DOHH2 (cell line): Measurements from ENCODE around the gene HLCS.

Experiments used
- H3F3A ChIP-seq: fragments of 200-600 bp; sonication (generic), shearing (Covaris generic); 2 replicates; pipeline ENCODE4 v1.6.0; 2016; ENCODE audit warnings: antibody characterized with exemption, mild to moderate bottlenecking; ENCODE audit not compliant: control insufficient read depth, insufficient read depth
- H3K27ac ChIP-seq: fragments of 200-600 bp; sonication (generic); 2 replicates; pipeline ENCODE4 v1.5.1; 2014; ENCODE audit warnings: low read depth, mild to moderate bottlenecking, low read length, moderate library complexity
- H3K27me3 ChIP-seq: fragments of 200-600 bp; sonication (generic); 2 replicates; pipeline ENCODE4 v1.6.1; 2014; ENCODE audit warnings: mild to moderate bottlenecking, low read length, mixed read lengths; ENCODE audit not compliant: control insufficient read depth
- H3K36me3 ChIP-seq: fragments of 200-600 bp; sonication (generic); 2 replicates; pipeline ENCODE4 v1.6.1; 2014; ENCODE audit warnings: mild to moderate bottlenecking, low read length, moderate library complexity, mixed read lengths; ENCODE audit not compliant: control insufficient read depth
- H3K4me1 ChIP-seq: fragments of 200-600 bp; sonication (generic); 2 replicates; pipeline ENCODE4 v1.6.1; 2014; ENCODE audit warnings: mild to moderate bottlenecking, low read length, mixed read lengths; ENCODE audit not compliant: control insufficient read depth
- H3K4me2 ChIP-seq: fragments of 200-600 bp; sonication (generic); 2 replicates; pipeline ENCODE4 v1.6.0; 2014; ENCODE audit warnings: mild to moderate bottlenecking, low read length, moderate library complexity
- H3K4me3 ChIP-seq: fragments of 200-600 bp; sonication (generic); 2 replicates; pipeline ENCODE4 v1.5.1; 2014; ENCODE audit warnings: mild to moderate bottlenecking, low read length, mixed read lengths
- H3K79me2 ChIP-seq: fragments of 200-600 bp; sonication (generic); 2 replicates; pipeline ENCODE4 v1.6.1; 2014; ENCODE audit warnings: mild to moderate bottlenecking, low read length, mixed read lengths; ENCODE audit not compliant: control insufficient read depth
- H3K9me2 ChIP-seq: fragments of 200-600 bp; sonication (generic); replicated peaks from 2 replicates; pipeline ENCODE4 v1.6.1; 2014; ENCODE audit warnings: mild to moderate bottlenecking, low read length, mixed read lengths; ENCODE audit not compliant: control insufficient read depth
- H3K9me3 ChIP-seq: fragments of 200-600 bp; sonication (generic); 2 replicates; pipeline ENCODE4 v1.6.1; 2014; ENCODE audit warnings: antibody characterized with exemption, low read length, mixed read lengths; ENCODE audit not compliant: control insufficient read depth, insufficient read depth
- H4K20me1 ChIP-seq: fragments of 200-600 bp; sonication (generic); 2 replicates; pipeline ENCODE4 v1.6.0; 2014; ENCODE audit warnings: low read depth, mild to moderate bottlenecking, antibody characterized with exemption, low read length, moderate library complexity; ENCODE audit not compliant: control insufficient read depth, insufficient read depth
- CTCF ChIP-seq: fragments of 200-600 bp; sonication (generic); IDR thresholded peaks from one replicate; pipeline ENCODE4 v1.5.1; 2014; ENCODE audit warnings: antibody characterized with exemption, mild to moderate bottlenecking, low read depth, low read length; ENCODE audit not compliant: poor library complexity, severe bottlenecking
- EZH2phosphoT487 ChIP-seq: fragments of 200-600 bp; sonication (generic); IDR thresholded peaks from 2 replicates; pipeline ENCODE4 v1.6.1; 2017; ENCODE audit warnings: borderline replicate concordance, mild to moderate bottlenecking, antibody characterized with exemption, low read length, moderate library complexity, mixed read lengths

HLCS gene

GRCh38 chr21:36799869-36800268 is 166.6 kb downstream of the HLCS start:
- Histone ChIP-seq H3K4me2 (no peak overlapping the region), H3K4me1 (no peaks in the 10 kb centered on the region), H3F3A (no peaks in the 10 kb centered on the region), H3K27ac (no peak overlapping the region), H3K27me3 (no peaks in the 10 kb centered on the region), H3K9me2 (no peaks in the 10 kb centered on the region), H3K9me3 (peaks cover 10% of the 10 kb centered on the region; the same call in 1 of the 2 replicates), H4K20me1 (no peaks in the 10 kb centered on the region), H3K4me3 (no peak overlapping the region), H3K79me2 (no peaks in the 10 kb centered on the region), H3K36me3 (no peaks in the 10 kb centered on the region)
- TF ChIP-seq EZH2phosphoT487: no peak
- no peak for TF ChIP-seq CTCF

DNA sequence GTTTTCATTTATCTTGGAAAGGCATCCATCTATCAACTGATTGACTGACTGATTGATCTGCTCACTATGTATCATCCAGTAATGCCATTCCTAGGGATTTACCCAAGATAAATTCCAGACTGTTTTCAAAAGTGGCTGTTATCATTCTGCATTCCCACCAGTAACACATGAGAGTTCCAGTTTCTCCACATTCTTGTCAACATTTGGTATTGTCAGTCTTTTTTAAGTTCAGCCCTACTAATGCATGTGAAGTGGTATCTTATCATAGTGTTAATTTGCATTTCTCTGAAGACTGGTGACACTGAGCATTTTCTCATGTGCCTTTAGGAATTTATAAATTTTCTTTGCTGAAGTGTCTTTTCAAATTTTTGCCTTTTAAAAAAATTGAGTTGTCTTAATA is 168.0 kb downstream of the HLCS start:
- no peaks in the 10 kb centered on the region for H3K4me1 ChIP-seq
- H3F3A ChIP-seq: no peaks in the 10 kb centered on the region
- no peak overlapping the region for H3K4me3 ChIP-seq
- no peaks in the 10 kb centered on the region for H4K20me1 ChIP-seq
- H3K9me3 ChIP-seq: peaks cover 10% of the 10 kb centered on the region; the same call in 1 of the 2 replicates
- no peaks in the 10 kb centered on the region for H3K9me2 ChIP-seq
- TF ChIP-seq CTCF (no peak), EZH2phosphoT487 (no peak)
- no peak overlapping the region for H3K4me2 ChIP-seq
- H3K27me3 ChIP-seq: no peaks in the 10 kb centered on the region
- H3K36me3 ChIP-seq: no peaks in the 10 kb centered on the region
- H3K79me2 ChIP-seq: no peaks in the 10 kb centered on the region
- no peak overlapping the region for H3K27ac ChIP-seq

- H3K27ac ChIP-seq: no peak overlapping the region
- no peaks in the 10 kb centered on the region for H3K9me2 ChIP-seq
- H3F3A ChIP-seq: no peaks in the 10 kb centered on the region
These were observed 170.4 kb downstream of the HLCS start for GRCh38 chr21:36796070-36796469.

More at GRCh38 chr21:36796070-36796469, 170.4 kb downstream of the HLCS start:
- no peak for TF ChIP-seq EZH2phosphoT487
- TF ChIP-seq CTCF: no peak
- Histone ChIP-seq H3K4me3 (no peak overlapping the region), H3K9me3 (peaks cover 10% of the 10 kb centered on the region; the same call in 1 of the 2 replicates), H3K4me1 (no peaks in the 10 kb centered on the region), H3K27me3 (no peaks in the 10 kb centered on the region), H4K20me1 (no peaks in the 10 kb centered on the region), H3K79me2 (no peaks in the 10 kb centered on the region), H3K4me2 (no peak overlapping the region), H3K36me3 (no peaks in the 10 kb centered on the region)
